GM13976 (cell line): ENCODE measurements around the gene CDHR1.

Experiments
- DNase-seq: peaks from one replicate; pipeline ENCODE4 v3.0.0; 2012; ENCODE audit warnings: low spot score
- CTCF ChIP-seq: IDR thresholded peaks from 2 replicates; pipeline ENCODE4 v1.5.1; 2012; ENCODE audit warnings: borderline replicate concordance, mild to moderate bottlenecking; ENCODE audit not compliant: insufficient read depth; ENCODE audit errors: extremely low read depth, missing control alignments, control extremely low read depth
- in situ Hi-C: fragments of 300-500 bp; cut with MboI; formaldehyde crosslinking; loops from one replicate; pipeline ENCODE4 v1.12.0; 2022; ENCODE audit warnings: low sequenced_read_pairs, mixed read lengths, inconsistent platforms; ENCODE audit not compliant: unreplicated experiment

Gene CDHR1

GRCh38 chr10:84156009-84156408 lies 38.3 kb upstream of the CDHR1 start:
- no peak for TF ChIP-seq CTCF
- in situ Hi-C loops: no loop called here
- no peak for DNase-seq

- in situ Hi-C loops: no loop called here
- TF ChIP-seq CTCF: no peak
- DNase-seq: no peak
Observed at GRCh38 chr10:84156768-84157167, 37.6 kb upstream of the CDHR1 start.

- in situ Hi-C loops: no loop called here
- TF ChIP-seq CTCF: no peak
- DNase-seq: peak; percentile 15
Observed at GRCh38 chr10:84158061-84158460, 36.3 kb upstream of the CDHR1 start.

GRCh38 chr10:84158550-84158949 lies 35.8 kb upstream of the CDHR1 start:
- in situ Hi-C loops: no loop called here
- TF ChIP-seq CTCF: no peak
- DNase-seq: no peak

GRCh38 chr10:84159076-84159685 lies 35.2 kb upstream of the CDHR1 start:
- in situ Hi-C loops: no loop called here
- TF ChIP-seq CTCF: no peak
- no peak for DNase-seq

GRCh38 chr10:84160663-84161362 lies 33.5 kb upstream of the CDHR1 start:
- TF ChIP-seq CTCF: no peak
- DNase-seq: no peak
- in situ Hi-C loops: loop anchor here (5.0 kb wide), 1 partner anchor 51 kb away; no protein-coding TSS in a partner anchor
